ENCODE data around the gene LCP2.
"Not testable (repeated sequence)": the region's sequence is repeated elsewhere in the genome, so short reads cannot be mapped to it uniquely, and the experiment has no call there.

LCP2 gene

DNA sequence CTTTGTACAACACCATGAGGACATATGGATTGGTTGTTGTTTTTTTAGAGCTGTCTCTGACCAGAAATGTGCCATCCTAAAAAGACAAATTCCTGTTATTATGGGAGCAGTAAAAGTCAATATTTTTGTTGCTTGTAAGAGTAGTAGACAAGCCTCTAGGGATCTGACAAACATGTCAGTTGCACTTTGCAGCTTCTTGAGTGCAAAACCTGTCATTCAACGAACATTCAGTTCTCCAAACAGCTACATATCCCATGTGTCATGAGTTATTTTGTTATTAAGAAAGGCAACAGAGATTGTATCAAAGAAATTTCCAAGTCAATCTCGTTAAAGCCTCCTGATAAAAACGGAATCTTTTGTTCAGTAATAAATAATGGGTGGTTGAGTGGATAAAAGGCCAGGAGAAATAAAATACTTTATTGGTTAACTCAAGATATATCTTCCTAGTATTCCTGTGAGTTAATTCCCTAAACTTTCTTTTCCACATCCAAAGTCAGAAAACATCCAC, 46.7 kb downstream of the LCP2 start:
- no peak for DNase-seq (ENCODE audit: low spot score)
- no peak for FAIRE-seq

DNA sequence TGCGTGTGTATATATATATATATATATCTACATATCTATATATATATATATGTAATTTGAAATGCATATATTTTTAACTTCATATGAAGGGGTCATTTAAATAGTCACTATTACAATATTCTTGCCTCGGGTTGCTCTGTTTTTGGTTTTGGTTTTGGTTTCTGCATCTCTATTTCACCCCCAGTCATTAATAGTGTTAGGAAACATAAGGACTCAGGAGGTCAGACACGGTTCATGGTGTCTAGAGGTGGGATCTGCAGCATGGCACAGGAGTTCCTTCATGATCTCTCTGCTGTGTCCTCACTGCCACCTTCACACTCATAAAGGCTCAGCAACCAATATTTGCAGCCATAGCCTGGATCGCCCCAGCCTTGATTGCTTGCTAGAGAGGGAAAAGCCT, 48.2 kb downstream of the LCP2 start:
- DNase-seq (ENCODE audit: low spot score) (no peak), FAIRE-seq (no peak)

DNA sequence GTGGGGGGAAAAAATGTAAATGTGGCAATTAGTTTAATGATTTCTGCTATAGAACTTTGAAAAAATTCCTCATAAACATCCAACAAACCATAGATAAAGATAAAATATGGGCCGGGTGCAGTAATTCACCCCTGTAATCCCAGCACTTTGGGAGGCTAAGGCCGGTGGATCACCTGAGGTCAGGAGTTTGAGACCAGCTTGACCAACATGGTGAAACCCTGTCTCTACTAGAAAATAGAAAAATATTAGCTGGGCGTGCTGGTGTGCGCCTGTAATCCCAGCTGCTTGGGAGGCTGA, 48.7 kb downstream of the LCP2 start:
- FAIRE-seq = not testable (repeated sequence)

GRCh38 chr5:170248172-170248930, 49.2 kb downstream of the LCP2 start:
- DNase-seq (ENCODE audit: low spot score) (no peak), FAIRE-seq (no peak)

More for the DNA sequence above, 48.7 kb downstream of the LCP2 start:
- not testable (repeated sequence) for DNase-seq (ENCODE audit: low spot score)

- no peak for DNase-seq (ENCODE audit: low spot score)
- FAIRE-seq = no peak
These were observed 50.2 kb downstream of the LCP2 start for GRCh38 chr5:170247363-170247762.

- no peak for DNase-seq (ENCODE audit: low spot score)
- FAIRE-seq = no peak
These were observed 51.3 kb downstream of the LCP2 start for GRCh38 chr5:170246126-170246870.

GRCh38 chr5:170245436-170245835, 52.1 kb downstream of the LCP2 start:
- FAIRE-seq; DNase-seq (ENCODE audit: low spot score): not testable (repeated sequence)

DNA sequence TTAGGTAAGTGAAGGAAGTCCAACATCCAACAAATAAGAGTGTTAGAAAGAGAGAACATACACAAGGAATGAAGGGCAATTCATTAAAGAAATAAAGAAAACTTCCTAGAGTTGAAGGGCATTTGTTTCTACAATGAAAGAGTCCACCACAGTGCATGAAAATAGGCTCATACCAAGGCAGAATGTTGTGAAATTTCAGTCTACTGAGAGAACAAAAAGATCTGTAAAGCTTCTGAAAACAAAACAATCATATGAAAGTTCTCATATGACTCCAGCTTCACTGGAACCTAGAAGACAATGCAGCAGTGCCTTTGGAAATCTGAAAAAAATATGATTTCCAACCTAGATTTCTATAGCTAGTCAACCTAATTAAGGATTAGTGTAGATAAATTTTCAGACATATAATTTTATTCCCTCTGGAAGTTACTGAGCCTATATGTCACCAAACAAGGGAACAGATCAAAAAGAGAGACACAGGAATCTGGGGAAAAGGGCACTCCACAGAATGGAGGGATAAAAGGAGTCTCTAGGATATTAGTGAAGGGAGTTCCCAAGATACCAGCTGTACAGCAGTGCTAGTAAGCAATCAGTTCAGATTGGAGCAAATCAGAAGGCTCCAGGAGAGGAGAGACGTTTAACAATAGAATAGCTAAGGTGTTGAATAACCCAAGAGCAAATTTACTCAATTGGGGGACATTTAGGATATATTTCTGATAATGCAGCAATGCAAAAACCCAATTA, 59.0 kb downstream of the LCP2 start:
- DNase-seq (ENCODE audit: low spot score) (no peak), FAIRE-seq (no peak)

DNA sequence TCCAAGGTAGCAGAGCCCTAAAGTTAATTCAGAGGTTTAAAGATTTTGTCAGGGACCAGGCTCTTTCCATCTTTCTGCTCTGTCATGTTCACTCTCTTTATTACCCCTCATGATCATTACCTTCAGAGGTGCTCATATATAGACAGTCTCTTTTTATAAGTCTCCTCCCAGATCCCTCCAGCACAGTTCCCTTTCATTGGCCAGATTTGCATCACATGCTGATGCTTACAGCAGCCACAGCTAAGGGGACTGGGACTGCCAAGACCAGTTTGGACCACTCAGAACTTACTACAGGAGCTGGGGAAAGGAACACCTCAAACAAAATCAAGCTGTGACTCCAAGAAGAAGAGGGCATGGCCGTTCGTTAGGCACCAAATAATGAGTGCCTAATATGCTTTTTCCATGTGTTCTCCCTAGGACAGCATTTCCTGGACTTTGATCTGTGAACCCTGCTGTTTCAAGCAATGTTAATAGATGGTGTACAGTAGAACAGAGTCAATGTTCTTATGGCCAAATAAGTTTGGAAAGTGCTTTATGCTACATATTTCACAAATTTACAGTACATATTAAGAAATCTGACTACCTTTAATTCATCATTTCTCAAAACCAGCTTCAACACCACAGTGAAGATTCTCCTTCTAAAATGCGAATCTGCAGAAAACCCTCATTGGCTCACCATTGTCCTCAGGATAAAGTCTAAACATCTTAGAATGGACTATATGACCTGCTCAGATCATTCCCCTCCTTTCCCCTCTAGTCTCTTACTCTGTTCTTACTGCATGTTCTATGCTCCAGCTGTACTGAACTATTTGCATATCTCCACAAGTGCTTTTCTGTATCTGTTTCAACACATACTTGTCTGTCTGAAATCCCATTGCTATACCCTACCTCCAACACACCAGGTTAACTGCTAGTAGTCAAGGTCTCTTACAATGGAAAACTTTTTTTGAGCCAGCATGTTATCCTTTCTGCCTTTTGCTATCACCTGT, 61.4 kb downstream of the LCP2 start:
- no peak for DNase-seq (ENCODE audit: low spot score)
- FAIRE-seq = no peak

DNA sequence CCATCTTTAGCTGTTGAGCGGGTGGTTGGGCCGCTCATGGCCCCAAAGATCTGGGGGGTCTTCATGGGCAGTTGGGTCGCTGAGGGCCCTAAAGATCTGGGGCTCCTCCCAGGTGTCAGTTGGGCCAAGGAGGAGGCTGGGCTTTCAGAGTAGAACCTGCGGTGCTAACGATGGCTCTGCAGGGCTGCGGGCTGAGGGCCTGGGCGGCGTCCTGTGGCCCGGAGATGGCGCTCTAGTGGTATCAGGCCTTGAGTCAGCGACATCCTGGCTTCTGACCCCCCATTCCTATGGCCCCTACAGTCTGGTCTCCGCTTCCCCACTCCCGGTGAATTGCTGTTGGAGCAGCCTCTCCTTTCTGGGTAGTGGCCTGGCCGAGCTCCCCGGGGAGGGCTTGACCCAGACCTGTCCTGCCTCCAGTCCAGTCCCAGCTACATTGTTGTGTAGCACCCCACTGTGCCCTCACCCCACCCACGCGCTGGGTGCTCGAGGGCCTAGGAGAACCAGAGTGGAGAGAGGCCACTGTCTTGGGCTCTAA, 64.2 kb downstream of the LCP2 start:
- FAIRE-seq (no peak), DNase-seq (ENCODE audit: low spot score) (no peak)

- FAIRE-seq (no peak), DNase-seq (ENCODE audit: low spot score) (no peak)
These were observed 64.8 kb downstream of the LCP2 start, which contains the start of gene C5orf58 for GRCh38 chr5:170232786-170233185. Gene C5orf58 (plus strand): TSS chr5:170232985. CDS start chr5:170234977, 1,992 bp downstream.

DNA sequence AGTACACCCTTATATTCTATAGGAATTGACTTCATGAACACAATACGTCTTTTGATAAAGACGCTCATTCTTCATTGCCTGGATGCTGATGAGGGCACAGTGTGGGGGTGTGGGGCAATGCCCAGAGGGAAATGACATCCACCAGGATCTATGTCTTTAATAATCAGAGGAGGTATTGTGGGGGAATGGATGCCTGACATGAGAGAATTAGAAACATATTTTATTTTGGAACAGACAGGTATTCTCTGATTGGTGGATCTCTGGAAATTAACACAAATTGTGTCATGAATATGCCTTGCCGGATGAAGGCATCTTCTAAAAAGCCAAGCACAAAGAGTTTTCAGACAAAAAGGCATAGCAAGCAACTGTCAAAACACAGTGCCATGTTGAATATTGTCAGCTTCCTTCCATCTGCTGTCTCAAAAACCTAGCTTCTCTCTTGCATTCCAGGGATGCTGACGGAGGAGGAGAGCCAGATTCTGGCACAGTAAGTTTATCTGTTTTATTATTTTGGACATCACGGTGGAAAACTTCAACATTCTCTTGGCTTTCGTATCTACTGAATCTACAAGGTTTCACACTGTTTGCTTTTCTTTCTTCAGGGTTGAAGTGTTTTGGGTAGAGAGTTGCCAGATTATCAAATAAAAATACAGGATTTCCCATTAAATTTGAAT, 68.7 kb downstream of the LCP2 start:
- DNase-seq (ENCODE audit: low spot score) (no peak), FAIRE-seq (no peak)

- DNase-seq (ENCODE audit: low spot score) (no peak), FAIRE-seq (no peak)
These were observed 70.9 kb downstream of the LCP2 start for GRCh38 chr5:170226661-170227060.

GRCh38 chr5:170226129-170226615, 71.4 kb downstream of the LCP2 start:
- FAIRE-seq = no peak
- no peak for DNase-seq (ENCODE audit: low spot score)

GRCh38 chr5:170225326-170226128, 72.0 kb downstream of the LCP2 start:
- FAIRE-seq (no peak), DNase-seq (ENCODE audit: low spot score) (peak; percentile 71)

DNA sequence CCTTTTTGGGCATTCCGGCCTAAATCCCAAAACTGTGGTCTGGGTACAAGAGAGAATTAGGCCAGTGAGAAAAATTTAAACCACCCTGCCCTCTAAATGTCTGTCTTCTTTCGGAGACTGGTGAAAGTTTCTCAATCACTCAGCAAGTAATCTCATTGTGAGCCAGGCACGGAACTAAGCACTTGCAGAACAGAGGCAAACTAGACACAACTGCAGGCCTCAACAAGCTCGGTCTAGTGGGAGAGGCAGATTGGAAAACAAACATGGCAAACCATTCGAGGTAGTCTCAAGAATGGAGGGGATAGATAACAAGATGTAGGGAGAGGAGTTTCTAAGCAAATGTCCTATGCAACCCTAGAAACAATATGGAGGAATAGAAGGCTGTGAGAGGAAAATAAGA, 73.7 kb downstream of the LCP2 start:
- DNase-seq (ENCODE audit: low spot score) (no peak), FAIRE-seq (no peak)

GRCh38 chr5:170223360-170223759, 74.2 kb downstream of the LCP2 start:
- DNase-seq (ENCODE audit: low spot score) = no peak
- no peak for FAIRE-seq

- no peak for FAIRE-seq
- DNase-seq (ENCODE audit: low spot score) = no peak
These were observed 76.2 kb downstream of the LCP2 start for GRCh38 chr5:170221327-170221741.

- no peak for FAIRE-seq
- DNase-seq (ENCODE audit: low spot score) = no peak
These were observed 77.4 kb downstream of the LCP2 start for GRCh38 chr5:170220191-170220590.

Measured in urothelium cell line (cell line).